Esophagus muscularis mucosa (tissue), 3 donors: ENCODE data around the gene ATP6V1F.

Experiments
- CTCF ChIP-seq, 3 experiments: fragments of 200-600 bp in 2 of 3; fragments of 450-650 bp in 1 of 3; sonication (generic) in 2 of 3; IDR thresholded peaks; one replicate each; pipeline ENCODE4 v1.5.1; 2017 to 2019; ENCODE audit warnings: antibody characterized with exemption in 3 of 3, mild to moderate bottlenecking in 2 of 3, moderate library complexity in 1 of 3
- POLR2A ChIP-seq: fragments of 450-650 bp; IDR thresholded peaks from one replicate; pipeline ENCODE4 v1.6.1; 2017; ENCODE audit warnings: antibody characterized with exemption, moderate library complexity, mild to moderate bottlenecking, low read depth
- POLR2AphosphoS5 ChIP-seq, 2 donors: sonication (generic); formaldehyde crosslinking; IDR thresholded peaks; one replicate each; pipeline ENCODE4 v1.6.1; 2017; ENCODE audit warnings: antibody characterized with exemption in 2 of 2

- no peak for TF ChIP-seq CTCF (IDR thresholded peaks at IDR 0.05)
- peak; percentile 64 to 69 for TF ChIP-seq POLR2AphosphoS5 (IDR thresholded peaks at IDR 0.05)
- no peak for TF ChIP-seq POLR2A
These were observed 34.5 kb upstream of the ATP6V1F start for GRCh38 chr7:128827971-128828711.
